HG03097 (cell line): ENCODE measurements around the gene C2CD4C.
"Not testable (repeated sequence)": the region's sequence is repeated elsewhere in the genome, so short reads cannot be mapped to it uniquely, and the experiment has no call there.

ENCODE experiments used
- ATAC-seq: cut with Tn5 transposase; IDR thresholded peaks from one replicate; pipeline ENCODE4 v1.9.1; 2021; ENCODE audit not compliant: unreplicated experiment, low FRiP score

The C2CD4C gene

GRCh38 chr19:439167-439900, 30.4 kb upstream of the C2CD4C start:
- ATAC-seq, result no peak

- no peak for ATAC-seq
Observed at GRCh38 chr19:438416-438958, 29.5 kb upstream of the C2CD4C start.

DNA sequence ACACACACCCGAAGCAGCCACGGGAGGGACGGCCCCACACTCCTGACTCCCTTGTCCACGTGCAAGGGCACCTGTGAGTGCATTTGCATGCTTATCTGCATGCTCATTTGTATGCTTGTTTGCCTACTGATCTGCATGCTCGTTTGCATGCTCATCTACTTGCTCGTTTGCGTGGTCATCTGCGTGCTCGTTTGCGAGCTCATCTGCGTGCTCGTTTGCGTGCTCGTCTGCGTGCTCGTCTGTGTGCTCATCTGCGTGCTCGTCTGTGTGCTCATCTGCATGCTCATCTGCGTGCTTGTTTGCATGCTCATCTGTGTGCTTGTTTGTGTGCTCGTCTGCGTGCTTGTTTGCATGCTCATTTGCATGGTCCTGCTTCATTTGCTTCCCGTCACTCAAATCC, 28.1 kb upstream of the C2CD4C start:
- no peak for ATAC-seq

GRCh38 chr19:436413-436950, 27.5 kb upstream of the C2CD4C start:
- no peak for ATAC-seq

DNA sequence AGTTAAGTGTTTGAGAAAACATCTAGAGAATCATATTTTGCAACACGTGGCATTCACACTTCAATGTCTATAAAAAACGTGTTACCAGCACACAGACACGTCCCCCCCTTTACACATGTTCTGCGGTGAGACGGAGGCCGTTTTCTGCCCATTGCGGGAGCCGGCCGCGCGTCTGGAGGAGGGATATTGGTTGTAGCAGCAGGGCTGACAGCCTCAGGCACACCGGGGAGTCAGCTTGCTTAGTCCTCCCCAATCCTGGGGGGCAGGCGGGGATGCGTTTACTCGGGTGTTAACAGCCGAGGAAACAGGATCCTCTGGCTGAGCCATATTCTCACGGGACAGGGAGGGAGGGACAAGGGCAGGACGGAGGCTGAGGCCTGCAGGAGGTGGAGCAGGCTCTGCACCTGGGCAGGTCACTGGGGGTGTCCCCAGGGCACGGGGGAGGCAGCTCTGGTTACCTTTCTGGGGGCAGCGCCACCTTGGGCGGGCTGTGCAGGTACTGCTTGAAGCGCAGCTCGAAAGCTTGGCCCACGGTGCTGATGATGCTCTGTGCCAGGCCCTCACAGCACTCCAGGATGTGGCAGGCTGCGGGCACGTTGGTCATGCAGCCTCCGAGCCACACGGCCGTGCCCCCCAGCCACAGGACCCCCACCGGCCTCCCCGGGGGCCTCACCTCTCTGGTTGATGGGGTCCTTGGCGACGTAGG, 26.9 kb upstream of the C2CD4C start:
- ATAC-seq, result no peak

DNA sequence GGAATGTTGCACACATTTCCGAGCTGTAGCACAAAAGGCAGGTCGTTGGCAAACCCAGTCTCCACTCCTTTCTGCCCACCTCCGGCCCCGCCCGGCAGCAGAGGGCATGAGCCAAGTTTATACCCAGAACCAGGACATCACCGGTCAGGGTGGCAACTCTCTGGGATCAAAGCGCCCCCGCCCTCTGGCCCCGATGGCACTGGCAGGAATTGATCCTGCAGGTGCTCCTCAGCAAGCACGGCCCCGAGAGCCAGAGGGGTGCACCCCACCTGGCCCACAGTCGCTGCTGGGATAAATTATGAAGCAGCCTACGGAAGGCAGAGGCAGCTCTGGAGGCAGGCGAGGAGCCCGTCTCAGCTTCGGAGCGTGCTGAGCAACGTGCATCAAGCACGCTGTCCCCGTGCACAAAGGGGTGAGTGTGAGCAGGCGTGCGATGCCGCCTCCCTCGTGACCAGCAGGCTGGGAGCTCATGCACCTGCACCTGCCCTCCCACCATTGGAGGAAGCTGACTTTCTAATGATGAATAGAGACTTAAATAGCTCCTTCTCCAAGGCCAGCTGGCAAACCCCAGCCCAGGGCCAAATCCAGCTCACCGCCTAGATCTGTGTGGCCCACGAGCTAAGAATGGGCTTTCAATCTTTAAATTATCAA, 26.2 kb upstream of the C2CD4C start:
- ATAC-seq, result no peak

DNA sequence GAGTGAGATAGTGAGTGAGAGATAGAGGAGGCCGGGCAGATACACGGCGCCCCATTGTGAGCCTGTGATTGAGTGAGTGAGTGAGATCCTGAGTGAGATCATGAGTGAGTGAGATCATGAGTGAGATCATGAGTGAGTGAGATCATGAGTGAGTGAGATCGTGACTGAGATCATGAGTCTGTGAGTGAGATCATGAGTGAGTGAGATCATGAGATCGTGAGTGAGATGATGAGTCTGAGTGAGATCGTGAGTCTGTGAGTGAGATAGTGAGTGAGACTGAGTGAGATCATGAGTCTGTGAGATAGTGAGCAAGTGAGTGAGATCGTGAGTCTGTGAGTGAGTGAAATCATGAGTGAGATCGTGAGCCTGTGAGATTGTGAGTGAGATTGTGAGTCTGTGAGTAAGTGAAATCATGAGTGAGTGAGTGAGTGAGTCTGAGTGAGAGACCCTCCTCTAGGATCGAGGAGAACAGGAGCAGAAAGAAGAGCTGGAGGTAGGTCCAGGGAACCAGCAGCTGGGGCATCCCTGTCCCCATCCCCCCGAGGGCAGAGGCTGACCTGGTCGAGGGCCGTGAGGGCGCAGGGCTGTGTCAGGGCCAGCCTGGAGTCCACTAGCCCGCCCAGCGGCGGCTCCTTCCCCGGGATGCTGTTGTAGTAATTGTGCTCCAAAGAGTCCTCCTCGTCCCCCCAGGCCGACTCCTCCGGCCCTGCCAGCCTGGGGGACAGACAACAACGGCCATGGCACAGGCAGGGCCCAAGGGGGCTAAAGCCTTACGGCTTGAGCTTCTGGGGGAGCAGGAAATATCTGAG, 25.4 kb upstream of the C2CD4C start:
- ATAC-seq, result no peak

DNA sequence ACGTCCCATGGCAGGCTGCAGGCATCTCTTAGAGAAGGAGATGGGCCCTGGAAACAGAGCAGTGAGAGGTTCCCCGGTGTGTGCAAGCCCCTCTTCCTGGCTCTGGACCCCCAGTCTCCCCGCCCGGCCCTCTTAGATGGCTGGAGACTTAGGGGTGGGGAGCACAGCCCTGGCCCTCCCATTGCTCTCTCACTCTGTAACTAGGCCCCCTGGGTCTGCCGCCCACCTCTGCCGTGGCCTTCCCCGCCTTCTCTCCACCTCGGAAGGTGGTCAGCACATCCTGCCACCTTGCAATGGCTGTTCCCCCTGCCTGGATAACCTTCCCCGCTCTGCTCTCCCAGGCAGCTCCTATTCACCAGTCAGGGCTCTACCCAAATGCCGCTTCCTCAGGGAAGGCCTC, 21.8 kb upstream of the C2CD4C start:
- ATAC-seq, result no peak

- ATAC-seq, result no peak
Observed at GRCh38 chr19:428149-428548, 19.2 kb upstream of the C2CD4C start.

DNA sequence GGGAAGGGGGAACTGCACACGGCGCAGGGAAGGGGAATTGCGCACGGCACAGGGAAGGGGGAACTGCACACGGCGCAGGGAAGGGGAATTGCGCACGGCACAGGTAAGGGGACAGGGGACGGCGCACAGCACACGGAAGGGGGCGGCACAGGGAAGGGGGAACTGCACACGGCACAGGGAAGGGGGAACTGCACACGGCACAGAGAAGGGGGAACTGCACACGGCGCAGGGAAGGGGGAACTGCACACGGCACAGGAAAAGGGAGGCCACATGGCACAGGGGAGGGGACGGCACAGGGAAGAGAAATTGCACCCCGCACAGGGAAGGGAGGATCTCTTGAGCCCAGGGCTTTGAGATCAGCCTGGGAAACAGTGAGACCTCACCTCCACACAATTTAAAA, 18.7 kb upstream of the C2CD4C start:
- ATAC-seq, result not testable (repeated sequence)

GRCh38 chr19:426725-427445, 17.9 kb upstream of the C2CD4C start:
- no peak for ATAC-seq

- no peak for ATAC-seq
Observed at GRCh38 chr19:425056-425455, 16.1 kb upstream of the C2CD4C start.

DNA sequence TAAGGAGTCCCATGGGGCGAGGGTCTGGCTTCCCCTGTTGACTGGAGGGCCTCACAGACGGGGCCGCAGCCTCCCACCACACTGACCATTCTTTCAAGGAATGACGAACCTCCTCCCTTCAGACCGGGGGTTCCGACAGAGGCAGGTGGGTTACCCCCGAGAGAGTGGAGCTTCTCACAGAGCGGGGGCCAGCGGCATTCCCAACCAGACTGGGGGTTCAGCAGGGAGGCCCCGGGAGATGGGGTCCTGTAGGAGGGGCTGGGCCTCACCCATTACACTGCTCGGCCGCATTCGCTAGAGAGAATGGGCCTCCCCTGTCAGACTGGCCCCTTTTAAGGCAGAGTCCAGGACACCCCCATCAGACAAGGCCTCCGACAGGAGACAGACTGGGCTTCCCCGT, 15.6 kb upstream of the C2CD4C start:
- no peak for ATAC-seq

- no peak for ATAC-seq
Observed at GRCh38 chr19:423691-424466, 14.9 kb upstream of the C2CD4C start.

GRCh38 chr19:422917-423226, 13.9 kb upstream of the C2CD4C start:
- ATAC-seq, result not testable (repeated sequence)

GRCh38 chr19:422213-422916, 13.4 kb upstream of the C2CD4C start:
- ATAC-seq, result no peak

DNA sequence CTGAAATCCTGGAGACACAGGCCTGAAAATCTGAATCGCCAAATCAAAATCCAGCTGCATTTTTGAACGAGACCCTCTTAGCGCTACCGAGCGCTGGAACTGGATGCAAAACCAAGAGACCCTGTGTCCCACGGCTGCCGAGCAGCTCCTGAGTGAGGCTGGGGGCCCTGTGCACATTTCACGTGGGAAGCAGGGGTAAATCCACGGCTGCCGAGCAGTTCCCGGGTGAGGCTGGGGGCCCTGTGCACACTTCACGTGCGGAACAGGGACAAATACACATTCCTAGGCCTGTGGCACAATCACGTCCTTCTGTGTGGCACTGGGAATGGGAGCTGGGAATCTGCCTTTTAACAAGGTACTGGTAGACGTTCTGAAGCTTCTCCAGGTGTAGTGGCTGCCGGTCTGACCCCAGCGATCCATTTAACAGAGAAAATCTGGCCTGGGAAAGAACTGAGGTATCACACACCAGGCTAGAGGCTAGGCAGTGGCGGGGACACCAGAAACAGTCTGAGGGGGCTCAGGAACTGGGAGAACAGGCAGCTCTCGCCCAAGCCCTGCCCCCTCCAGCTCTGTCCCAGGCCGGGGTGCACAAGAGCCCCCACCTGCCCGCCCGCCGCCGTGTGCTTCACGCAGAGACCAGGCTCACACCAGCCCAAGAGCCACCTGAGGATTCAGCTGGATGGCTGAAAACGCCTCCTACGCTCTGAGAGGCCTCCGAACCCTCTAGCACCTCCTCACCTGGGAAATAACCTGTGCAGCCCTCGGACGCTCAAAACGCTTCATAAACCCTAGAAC, 11.0 kb upstream of the C2CD4C start:
- ATAC-seq, result no peak
